CD4-positive, alpha-beta T cell treated with Interleukin-6 for 4 hours (primary cell): ENCODE data around the gene ENG.
"Not testable (repeated sequence)": the region's sequence is repeated elsewhere in the genome, so short reads cannot be mapped to it uniquely, and the experiment has no call there.

Experiments used
- DNase-seq: peaks from one replicate; pipeline ENCODE4 v3.0.0-alpha.2; 2020; ENCODE audit warnings: mixed read lengths

ENG gene

DNA sequence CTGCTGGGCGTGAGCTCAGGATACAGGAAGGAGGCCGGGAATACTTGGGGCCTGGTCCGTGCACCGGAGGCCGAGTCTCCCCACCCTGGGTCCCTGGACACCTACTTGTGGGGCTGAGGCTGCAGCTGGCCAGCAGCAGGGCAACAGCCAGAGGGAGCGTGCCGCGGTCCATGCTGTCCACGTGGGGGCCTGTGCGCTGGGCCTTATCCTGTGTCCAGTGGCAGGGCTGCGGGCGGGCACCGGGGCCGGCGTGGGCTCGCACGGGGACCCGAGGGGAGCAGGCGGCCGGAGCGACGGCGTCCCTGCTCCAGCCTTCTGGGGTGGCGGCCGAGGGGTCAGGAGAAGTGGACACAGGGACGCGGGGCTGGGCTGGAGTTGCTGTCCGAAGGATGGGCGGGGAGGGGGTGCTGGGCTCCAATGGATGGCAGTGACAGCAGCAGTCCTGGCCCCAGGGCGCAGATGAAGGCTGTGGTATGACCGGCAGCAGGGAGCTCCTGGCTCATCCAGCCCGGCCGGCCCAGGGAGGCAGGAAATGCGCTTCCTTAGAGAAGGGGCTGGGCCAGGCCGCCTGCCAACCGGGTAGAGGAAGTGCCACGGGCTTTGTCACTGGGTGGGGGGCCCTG is at the start of gene ENG:
TSS of gene ENG (minus strand) at position 475 of the 623 bp plus-strand sequence. CDS start at position 172, 303 bp downstream.
- peak; percentile 55 for DNase-seq

DNA sequence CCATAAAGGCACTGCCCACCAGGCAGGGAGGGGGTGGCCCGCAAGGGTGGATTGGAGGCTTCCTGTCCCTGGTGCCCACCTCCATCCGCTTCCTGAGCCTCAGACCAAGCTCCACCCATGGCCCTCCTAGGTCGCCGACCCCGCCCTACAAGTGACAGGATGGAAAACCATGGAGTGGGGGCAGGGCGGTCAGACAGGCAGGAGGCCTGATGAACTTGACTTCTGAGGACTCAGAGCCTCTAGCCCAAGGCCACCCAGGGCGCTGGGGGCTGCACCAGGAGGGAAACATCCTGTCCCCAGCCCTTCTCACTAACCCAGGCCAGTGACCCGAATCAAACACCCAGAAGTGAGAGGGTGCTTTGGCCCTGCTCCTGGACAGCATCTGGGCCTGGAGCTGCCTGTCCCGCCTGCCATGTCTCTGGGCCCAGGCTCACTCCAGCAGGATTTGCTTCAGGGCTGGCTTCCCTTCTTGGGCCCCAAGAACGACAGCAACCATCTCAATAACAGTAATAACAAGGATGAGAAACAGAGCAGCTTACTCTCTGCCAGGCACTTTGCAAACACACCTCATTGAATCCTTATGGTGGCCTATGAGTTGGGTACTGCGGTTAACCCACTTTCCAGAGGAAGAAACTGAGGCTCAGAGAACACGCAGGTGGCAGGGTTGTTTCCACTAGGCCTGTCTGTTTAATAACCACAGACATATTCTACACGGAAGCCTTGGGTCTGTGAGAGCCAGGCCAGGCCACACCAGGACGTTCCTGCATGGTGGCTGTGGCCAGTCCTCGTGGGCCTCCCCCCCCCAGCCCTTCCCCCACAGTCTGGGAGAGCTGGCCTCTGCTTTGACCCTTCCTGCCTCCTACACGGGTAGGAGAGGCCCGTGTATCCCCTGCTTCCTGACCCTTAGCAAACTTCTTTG is 49.4 kb upstream of the ENG start:
- DNase-seq: peak; percentile 81

DNA sequence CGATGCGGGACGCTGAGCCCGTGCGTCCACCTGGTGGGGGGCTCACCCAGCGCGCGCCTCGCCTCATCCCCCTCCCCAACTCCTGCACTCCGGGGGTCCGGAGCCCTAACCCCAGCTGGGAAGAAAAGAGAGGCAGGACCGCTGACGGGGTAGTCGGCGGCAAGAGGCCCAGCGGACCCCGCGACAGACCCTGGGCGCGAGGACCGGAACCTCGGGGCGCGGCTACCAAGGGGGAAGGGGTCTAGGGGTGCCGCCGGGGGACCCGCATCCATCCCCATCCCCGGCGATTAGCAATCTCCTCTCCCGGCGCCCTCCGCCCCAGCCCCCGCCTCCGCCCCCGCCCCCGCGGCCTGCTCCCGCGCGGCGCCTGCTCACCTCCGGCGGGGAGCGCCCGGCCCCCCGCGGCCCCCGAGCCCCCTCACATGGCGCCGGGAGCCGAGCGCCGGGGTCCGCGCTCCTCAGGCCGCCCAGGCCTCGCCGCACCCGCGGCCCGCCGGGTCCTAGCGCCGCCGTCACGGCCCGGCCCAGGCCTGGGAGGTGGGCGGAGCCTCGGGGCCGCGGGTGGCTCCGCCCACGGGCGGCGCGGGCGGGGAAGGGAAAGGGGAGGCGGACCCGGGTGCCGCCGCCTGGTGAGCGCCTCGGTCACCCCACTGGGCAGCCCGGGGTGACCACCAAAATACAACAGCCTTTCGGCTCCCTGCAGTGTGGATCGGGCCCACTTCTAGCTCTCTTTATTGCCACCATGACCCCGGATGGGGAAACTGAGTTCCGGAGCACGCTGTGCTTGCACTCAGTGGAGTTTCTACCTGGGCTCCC is 44.9 kb upstream of the ENG start, which contains the start of gene ST6GALNAC6:
TSS of gene ST6GALNAC6 (minus strand) at position 476 of the 816 bp plus-strand sequence. CDS start 1,622 bp downstream, outside the sequence.
- DNase-seq: peak; percentile 76

DNA sequence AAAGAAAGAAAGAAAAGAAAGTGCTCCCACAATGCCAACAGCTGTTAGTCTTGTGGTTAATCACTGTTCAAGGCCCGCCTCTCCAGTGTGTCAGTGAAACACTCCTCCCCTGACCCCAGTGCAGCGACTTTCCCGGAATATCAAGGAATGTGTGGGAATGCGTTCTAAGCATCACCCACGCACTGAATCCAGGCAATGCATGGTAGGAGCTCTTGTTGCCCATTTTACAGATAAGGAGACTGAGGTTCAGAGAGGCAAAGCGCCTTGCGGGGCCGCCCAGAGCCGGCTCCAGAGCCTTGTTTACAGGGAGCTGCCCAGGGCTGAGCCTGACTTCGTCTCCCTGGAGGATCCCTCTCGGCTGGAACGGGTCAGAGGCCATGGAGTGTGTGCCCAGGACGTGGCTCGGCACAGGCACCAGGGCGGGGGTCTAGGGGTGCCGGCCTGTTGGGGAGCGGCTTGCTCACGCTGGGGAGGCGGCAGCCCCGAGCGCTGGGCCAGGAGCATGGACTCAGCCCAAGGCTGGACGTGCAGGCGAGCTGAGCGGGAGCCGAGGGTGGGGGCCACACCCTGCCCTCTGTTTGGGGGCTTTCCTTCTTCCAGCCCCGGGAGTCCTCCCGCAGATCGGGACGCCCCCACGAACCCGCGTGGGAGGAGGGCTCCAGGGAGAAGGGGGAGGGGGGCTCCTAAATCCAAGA is 44.1 kb upstream of the ENG start:
- peak; percentile 23 for DNase-seq

DNA sequence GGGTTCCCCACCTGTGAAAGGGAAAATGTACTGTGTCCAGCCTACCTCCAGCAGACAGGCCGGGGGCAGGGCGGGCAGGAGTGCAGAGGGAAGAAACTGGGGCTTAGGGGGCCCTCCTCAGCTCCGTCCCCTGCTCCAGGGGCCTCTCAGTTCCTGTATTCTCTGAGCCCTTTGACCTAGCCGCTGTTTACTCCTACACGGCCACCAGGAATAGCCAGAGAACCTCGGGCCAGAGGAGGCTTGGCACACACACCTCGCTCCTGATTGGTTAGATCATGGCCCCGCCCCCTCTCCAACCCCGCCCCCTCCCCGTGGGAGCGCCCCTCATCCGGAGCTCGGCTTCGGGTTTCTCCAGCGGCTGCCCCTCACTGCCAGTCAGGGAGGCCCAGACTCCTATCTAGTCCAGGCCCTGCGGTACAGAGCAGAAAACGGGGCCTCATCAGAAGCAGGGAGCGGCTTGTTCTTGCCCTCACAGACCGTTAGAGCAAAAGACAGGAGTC is 42.8 kb upstream of the ENG start:
- peak; percentile 58 for DNase-seq

DNA sequence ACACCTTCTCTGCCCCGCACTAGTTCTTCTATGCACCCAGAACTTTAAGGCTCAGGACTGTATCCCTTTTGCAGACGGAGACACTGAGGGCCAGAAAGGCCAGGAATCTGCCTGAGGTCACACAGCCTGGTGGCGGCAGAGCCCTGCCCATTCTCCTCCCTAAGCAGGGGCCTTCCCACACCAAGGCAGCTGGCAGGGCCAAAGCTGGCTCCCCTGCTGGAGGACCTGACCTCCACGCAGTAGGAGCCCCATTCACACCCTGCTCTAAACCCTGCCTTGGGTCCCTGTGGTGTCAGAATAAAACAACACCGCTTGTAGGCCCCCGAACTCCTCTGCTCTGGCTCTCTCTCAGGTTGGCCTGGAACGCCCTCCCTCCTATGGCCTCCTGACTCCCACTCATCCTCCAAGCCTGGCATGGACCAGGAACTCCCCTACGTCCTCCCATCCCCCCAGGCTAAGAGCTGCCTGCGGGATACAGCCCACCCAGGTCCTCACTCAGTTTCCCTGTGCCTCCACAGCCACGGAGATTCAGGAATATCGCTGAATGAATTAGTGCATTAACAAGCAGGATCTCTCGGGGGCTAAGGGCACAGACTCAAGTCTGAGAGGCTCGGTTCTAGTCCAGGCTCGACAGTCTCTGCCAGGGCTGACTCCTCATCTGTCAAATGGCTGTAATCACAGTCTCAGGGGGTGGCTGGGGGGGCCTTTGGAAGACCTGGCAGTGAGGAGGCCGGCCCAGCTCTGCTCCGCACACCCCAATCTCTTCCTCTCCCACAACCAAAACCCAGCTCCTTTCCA is 42.1 kb upstream of the ENG start:
- DNase-seq: no peak

DNA sequence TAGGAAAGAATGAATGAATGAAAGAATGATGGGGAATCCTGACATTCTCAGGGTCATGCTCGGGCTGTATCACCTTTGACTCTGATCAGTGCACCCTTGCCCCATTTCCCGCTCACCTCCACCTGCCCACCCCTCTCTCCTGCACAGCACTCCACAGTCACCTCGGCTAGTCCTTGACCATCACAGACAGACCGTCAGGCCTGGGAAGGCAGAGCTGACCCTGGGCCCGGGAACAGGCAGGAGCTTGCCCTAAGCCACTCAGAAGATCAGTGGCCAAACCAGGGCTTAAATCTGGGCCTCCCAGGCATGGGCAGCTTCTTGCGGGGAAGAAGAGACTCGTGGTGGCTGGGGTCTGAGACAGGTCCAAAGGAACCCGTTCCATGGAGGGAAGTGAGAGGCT is 41.4 kb upstream of the ENG start:
- no peak for DNase-seq

DNA sequence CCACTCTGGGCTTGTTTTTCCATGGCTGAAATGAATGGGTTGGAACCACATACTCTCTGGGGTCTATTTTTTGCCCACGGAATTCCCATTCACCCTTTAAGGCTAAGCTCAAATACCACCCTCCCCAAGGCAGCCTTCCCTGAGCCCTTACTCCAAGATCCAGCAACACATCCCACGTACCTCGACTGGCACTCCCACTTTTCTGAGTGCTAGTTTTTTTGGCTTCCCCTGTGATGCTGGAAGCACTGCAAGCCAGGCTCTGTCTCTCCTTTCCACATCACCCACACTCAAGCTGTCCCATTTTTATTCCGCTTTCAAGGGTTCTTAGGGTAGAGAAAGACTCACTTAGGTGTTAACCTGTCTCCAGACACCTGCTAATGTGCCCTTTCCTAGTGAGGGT is 38.9 kb upstream of the ENG start:
- no peak for DNase-seq

DNA sequence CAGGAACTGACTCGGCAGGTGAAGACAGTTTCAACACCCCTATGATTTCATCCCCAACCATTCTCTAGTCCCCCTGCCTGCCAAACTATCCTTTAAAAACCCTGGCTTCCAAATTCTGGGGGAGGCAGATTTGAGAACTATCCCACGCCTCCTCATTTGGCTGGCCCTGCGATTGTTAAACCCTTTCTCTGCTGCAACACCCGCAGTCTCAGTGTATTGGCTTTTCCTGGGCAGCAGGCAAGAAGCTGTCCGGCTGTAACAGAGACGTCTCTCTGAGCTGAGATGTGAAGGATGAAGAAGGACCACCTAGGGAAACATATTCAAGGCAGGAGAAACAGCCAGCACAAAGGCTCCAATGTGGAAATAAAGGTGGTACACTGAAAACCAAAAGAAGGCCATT is 38.4 kb upstream of the ENG start:
- no peak for DNase-seq

DNA sequence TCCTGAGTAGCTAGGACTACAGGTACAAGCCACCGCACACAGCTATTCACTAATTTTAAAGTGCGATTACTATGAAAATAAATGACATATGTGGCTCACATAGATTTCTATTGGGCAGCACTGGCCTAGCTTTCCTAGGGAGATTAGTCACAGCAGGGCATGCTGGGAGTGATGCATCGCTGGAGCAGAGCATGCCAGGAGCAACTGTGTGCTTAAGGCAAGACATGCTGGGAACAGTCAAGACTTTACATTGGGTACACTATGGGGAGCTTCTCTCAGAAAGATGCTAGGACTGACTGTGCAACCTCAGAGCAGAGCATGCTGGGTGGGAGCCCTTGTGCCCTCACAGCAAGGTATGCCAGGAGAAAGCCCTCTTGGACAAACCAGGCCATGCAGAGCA is 35.6 kb upstream of the ENG start:
- no peak for DNase-seq

DNA sequence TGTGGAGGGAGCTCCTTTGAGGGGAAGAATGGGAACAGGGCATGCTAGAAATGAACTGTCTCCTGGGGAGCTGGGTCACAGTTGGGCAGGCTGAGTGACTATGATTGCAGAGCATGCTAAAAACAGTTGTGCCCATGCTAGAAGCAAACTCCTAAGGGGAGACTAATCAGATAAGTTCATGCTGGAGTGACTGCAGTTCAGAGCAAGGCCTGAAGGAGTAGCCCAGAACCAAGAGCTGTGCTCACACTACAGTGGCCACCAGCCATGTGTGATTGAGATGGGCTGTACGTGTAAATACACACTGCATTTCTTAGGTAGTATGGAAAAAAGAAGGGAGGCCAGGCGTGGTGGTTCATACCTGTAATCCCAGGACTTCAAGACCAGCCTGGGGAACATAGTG is 33.3 kb upstream of the ENG start:
- DNase-seq: no peak

DNA sequence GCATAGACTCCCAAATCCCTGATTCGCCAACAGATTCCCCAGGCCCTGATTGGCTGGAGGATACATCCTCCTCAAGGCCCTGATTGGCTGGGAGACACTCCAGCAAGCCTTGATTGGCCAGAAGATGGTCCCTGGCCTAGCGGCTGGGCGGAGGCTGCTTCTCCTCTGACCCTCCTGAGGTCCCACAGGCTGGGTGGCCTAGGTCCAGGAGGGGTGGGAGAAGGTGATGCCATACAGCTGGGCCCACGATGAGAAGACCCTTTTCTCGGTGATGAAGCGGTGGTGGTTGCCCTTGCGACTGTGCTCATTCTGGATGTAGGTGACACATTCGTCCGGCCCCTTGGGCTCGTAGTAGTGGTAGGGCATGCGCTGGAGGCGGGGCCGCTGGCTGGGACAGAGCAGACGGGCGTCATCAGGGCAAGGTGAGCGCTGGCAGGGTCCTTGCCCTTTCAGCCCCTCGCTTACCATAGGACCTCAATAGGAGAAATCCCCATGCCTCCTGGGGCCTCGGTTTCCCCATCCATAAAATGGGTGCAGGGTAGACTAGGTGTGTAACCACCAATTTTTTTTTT is 32.0 kb upstream of the ENG start:
- no peak for DNase-seq

DNA sequence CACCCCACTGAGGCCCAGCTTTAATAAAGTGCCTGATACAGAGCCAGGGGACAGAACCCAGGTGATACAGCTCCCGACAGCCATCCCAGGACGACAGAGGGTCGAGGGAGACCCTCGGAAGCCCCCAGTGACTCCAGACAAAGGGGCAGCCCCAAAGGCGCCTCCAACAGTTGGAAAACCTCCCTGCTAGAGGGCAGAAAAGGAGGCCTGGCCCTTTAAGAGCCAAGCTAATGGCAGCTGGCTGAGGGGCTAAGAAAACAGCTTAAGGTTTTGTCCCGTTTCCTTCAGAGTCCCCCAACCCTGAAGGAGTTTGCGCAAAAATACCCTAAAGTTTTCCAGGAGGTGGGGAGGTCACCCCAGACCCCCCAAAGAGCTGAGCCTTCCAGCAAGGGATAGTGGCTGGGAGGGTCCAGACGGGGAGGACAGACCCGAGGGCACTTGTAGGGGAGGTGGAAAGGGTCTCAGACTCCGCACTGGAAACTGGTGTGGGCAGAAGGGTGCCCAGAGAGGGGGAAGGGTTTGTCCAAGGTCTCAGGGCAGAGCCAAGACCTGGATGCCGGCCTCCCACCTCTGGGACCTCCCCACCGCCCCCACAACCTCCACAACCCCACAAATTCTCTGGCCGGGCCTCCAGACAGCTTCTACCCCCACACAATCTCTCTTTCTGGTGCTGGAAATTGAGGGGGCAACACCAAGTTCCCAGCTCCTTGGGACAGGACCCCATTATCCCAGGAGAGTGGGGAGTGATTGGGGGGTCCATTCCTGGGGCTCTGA is 31.2 kb upstream of the ENG start:
- DNase-seq: no peak

DNA sequence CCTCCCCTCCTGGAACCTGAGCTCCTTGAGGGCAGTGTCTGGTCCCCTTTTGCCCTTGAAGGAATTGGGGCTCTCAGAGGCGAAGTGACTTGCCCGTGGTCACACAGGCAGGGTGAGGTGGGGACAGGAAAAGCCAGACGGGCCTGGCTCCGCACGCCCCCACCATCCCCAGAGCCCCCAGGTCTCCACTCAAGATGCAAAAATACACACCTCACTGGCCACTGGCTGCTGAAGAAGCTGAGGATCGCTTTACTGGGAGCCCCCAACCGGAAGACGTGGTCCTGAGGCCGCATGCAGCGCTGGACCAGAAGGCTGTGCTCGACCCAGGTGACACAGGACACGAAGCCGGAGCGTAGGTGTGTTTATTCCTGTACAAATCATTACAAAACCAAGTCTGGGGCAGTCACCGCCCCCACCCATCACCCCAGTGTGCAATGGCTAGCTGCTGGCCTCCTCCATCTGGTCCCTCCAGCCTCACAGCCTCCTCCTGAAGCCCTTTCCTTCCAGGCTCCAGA is 30.6 kb upstream of the ENG start:
- DNase-seq: no peak

DNA sequence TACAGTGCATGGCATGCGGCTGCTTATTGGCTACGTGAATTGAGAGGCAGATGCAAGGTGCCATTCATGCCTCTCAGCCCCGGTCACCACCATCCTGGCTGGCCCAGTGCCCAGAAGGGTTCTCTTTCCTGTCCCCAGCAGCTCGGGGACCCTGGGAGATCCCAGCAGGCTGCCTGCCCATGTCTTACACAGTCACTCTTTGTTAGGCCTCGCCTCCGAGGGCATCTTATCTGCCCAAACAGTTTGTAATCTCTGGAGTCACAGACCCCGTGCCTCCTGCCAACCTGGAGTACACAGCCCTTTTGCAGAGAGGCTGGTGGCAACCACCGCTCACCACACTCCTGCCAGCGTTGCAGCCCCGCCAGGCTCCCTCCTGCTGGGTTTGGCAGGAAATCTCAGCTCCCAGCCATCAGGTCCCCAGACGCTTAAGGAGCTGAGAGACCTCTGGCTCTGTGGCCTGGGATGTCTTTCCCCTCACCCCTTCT is 30.0 kb upstream of the ENG start:
- DNase-seq: no peak

DNA sequence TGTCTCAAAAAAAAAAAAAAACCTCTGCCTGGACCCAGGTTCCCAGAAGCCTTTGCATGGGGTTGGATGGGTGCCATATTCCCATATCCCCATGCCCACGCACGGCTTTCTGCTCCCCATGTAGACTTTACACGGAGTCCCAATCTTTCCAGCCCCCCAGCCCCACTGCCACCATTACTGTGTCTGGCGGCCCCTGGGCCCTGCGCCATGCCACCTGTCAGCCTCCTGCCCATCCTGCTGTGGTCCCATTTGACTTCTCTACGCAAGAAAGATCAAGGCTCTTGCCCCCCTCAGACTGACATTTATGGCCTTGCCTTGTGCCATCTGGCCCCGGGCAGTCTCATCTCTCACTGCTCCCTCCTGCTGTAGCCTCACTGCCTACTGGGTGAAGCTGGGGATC is 29.5 kb upstream of the ENG start:
- DNase-seq: no peak

DNA sequence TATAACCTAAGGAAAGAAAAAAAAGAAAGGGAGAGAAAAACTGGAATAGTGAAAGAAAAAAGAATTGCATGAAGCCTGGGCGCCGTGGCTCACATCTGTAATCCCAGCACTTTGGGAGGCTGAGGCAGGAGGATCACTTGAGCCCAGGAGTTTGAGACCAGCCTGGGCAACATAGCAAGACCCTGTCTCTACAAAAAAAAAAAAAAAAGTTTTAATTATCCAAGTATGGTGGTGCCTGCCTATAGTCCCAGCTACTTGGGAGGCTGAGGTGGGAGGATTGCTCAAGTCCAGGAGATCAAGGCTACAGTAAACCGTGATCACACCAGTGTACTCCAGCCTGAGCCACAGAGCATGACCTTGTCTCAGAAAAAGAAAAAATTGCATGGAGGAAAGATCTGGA is 27.3 kb upstream of the ENG start:
- DNase-seq: not testable (repeated sequence)

DNA sequence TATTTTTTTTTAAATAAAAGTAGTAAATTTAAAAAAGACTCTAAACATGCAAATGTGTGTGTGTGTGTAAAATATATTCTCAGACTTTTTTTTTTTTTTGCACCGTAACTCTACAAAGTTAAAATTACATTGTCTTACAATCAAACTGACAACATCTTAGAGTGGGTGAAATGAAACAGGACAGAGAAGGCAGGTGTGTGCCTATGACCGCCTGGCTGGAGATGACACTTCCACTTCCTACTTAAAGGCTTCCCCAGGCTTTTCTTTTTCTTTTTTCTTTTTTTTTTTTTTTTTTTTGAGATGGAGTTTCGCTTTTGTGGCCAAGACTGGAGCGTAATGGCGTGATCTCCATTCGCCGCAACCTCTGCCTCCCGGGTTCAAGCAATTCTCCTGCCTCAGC is 25.7 kb upstream of the ENG start:
- no peak for DNase-seq

DNA sequence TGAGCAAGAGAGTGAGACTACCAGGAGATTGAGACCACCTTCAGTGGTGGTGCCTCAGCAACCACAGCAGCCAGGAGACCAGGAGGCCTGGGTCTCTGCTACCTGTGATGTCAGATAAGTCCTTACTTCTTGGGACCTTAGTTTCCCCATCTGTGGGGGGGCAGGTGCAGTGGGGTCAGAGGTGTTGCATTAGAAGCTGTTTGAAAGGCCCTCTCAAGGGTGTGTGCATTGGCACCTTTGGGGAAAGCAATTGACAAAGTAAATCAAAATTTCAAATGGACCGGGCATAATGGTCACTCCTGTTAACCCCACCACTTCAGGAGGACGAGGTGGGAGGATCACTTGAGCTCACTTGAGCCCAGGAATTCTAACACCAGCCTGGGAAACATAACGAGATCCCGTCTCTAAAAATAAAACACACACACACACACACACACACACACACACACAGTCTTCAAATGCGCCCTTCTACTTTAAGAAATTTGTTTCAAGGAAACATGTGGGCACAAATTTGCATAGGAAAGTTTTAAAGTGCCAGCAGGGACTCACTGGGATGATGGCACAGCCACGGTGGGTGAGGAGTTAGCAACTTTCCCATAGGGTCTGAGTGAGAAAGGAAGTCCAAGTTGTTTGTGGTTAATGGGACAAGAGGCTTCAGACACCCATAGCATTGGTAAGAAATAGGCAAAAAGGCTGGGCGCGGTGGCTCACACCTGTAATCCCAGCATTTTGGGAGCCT is 24.4 kb upstream of the ENG start:
- no peak for DNase-seq
